Tibial nerve (tissue), 4 donors: ENCODE data around the gene HEXIM2. TPM values are rescaled to one million over a fixed set of nuclear protein-coding genes. Genes with fewer than 3 reads are reported as not detected.
A peak's percentile ranks its signal among the peaks of the same experiment; 100 is the strongest.

Experiments
- DNase-seq, 2 donors: peaks; one replicate each; pipeline ENCODE4 v3.0.0-alpha.2; 2019; ENCODE audit warnings: low spot score in 2 of 2
- H3K27ac ChIP-seq, 4 donors: fragments of 200-600 bp; sonication (generic) in 3 of 4; one replicate each; pipeline ENCODE4 v1.5.1; 2017 to 2019; ENCODE audit warnings: mild to moderate bottlenecking in 1 of 4
- H3K27me3 ChIP-seq, 2 donors: fragments of 200-600 bp; sonication (generic) in 1 of 2; one replicate each; pipeline versions ENCODE4 v1.5.1 to v1.6.0; 2017 to 2019
- H3K36me3 ChIP-seq, 3 donors: fragments of 200-600 bp; sonication (generic); one replicate each; pipeline ENCODE4 v1.5.1; 2018 to 2019
- H3K4me1 ChIP-seq, 4 donors: fragments of 200-600 bp; sonication (generic) in 3 of 4; one replicate each; pipeline ENCODE4 v1.5.1; 2017 to 2019
- H3K4me3 ChIP-seq, 4 donors: fragments of 200-600 bp; sonication (generic) in 3 of 4; one replicate each; pipeline ENCODE4 v1.5.1; 2017 to 2019; ENCODE audit warnings: mild to moderate bottlenecking in 1 of 4, moderate library complexity in 1 of 4
- H3K9me3 ChIP-seq, 4 donors: fragments of 200-600 bp; sonication (generic) in 3 of 4; one replicate each; pipeline ENCODE4 v1.5.1; 2017 to 2019
- EP300 ChIP-seq, 2 donors: sonication (generic); formaldehyde crosslinking; IDR thresholded peaks; one replicate each; pipeline ENCODE4 v1.6.1; 2017; ENCODE audit warnings: antibody characterized with exemption in 2 of 2, mild to moderate bottlenecking in 1 of 2
- POLR2A ChIP-seq, 2 donors: fragments of 450-650 bp; IDR thresholded peaks; one replicate each; pipeline ENCODE4 v1.6.1; 2017; ENCODE audit warnings: antibody characterized with exemption in 2 of 2, mild to moderate bottlenecking in 2 of 2, moderate library complexity in 2 of 2
- WGBS, 2 donors: methylation state at CpG; one replicate each; pipeline ENCODE4 v1.1.5; 2018; 5-methylcytosine and 5-hydroxymethylcytosine counted together
- total RNA-seq, 4 donors: library from RNA; depleted of rRNA; stranded (reverse); fragments of >200 nt; gene quantifications; one replicate each; pipeline ENCODE4 v1.1.0, GENCODE V29; 2016
- TF ChIP-seq, protein P1 (sequence below), 5 experiments: fragments of 200-600 bp in 3 of 5; fragments of 450-650 bp in 2 of 5; sonication (generic) in 3 of 5; IDR thresholded peaks; one replicate each; pipeline ENCODE4 v1.5.1; 2016 to 2019; ENCODE audit warnings: antibody characterized with exemption in 5 of 5, mild to moderate bottlenecking in 3 of 5, moderate library complexity in 2 of 5

The HEXIM2 gene
- total RNA-seq, 4 donors from 2014 or later: 6.6 to 17.5 (median 11.7) TPM

DNA sequence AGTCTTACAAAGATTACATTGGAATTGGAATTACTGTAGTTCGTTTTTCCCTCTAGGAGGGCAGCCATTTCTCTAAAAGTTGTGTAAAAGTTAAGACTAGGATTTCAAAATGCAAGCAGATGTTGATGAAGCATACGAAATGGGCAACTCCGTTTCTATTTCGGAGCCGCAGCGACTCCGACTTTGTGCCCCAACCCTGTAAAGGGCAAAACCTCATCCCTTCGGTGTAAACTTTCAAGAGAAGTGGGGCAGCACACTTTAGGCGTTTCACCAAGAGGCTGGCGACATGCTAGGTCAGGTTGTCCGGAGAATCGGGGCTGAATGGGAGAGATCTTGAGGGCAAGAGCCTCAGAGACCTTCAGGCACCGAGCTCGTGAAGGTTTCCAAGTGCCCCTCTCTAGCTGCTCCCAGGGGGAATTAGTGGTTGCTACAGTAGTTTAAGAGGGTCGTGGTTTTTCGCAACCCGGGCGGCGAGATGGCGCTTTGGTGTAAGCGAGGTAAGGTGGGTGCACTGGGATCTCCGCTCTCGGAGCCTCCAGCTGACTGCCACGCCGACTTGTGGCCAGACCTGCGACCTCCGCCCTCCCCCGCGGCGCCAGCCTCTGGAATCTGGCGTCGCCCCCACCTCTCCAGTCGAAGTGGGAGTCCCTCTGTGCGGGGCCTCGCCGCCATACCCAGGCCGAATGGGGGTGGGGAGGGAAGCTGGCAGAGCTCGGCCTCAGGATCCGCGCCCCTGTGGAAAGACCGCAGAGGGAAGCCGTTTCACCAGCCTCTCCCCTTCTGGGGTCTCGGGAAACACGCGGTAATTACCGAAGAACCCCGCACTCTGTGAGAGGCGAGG is 1.0 kb upstream of the HEXIM2 start:
- Histone ChIP-seq H3K27ac (peak overlapping the region; percentile 96 to 100 (median 99)), H3K9me3 (no peaks in the 10 kb centered on the region), H3K4me1 (peaks cover 4 to 55% (median 30%) of the 10 kb centered on the region in 4 donors), H3K27me3 (no peaks in the 10 kb centered on the region), H3K36me3 (peaks cover 0 to 4% (median 0%) of the 10 kb centered on the region in 3 donors), H3K4me3 (peak overlapping the region; percentile 66 to 100 (median 86))
- TF ChIP-seq POLR2A (IDR thresholded peaks at IDR 0.05): no peak
- TF ChIP-seq, protein P1, sequence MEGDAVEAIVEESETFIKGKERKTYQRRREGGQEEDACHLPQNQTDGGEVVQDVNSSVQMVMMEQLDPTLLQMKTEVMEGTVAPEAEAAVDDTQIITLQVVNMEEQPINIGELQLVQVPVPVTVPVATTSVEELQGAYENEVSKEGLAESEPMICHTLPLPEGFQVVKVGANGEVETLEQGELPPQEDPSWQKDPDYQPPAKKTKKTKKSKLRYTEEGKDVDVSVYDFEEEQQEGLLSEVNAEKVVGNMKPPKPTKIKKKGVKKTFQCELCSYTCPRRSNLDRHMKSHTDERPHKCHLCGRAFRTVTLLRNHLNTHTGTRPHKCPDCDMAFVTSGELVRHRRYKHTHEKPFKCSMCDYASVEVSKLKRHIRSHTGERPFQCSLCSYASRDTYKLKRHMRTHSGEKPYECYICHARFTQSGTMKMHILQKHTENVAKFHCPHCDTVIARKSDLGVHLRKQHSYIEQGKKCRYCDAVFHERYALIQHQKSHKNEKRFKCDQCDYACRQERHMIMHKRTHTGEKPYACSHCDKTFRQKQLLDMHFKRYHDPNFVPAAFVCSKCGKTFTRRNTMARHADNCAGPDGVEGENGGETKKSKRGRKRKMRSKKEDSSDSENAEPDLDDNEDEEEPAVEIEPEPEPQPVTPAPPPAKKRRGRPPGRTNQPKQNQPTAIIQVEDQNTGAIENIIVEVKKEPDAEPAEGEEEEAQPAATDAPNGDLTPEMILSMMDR (IDR thresholded peaks at IDR 0.05): peak in 2 of 5 experiments; percentile 2 to 6
- WGBS, 2 donors: 0% methylated on average over 19 to 25 of the region's 48 CpGs
- DNase-seq: peak; percentile 42 to 63

GRCh38 chr17:45162025-45162687 is 481 bp downstream of the HEXIM2 start:
- H3K27ac ChIP-seq: peak overlapping the region; percentile 57 to 99 (median 70)

DNA sequence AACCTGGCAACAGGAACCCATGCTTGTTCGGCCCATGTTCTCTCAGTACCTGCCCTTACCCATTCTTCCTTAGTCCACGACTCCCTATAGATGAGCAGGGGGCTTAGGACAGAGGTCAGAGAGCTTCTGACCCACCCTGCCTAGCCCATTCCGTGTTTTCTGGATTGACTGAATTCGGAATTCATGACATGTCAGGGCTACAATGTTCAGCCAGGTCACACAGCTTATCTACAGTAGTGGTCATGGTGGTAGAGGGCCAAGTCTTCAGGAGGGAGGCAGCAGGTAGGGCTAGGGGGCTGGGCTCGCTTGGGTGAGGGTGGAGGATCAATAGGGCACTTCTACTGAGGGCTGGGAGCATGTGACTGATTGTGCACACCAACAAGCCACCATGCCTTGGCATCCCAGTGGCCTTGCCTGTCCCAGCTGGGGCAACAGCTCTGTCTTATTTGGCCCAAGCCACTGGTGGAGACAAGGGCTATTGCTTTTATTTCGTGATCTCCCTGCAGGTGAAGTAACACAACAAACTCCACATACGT is 3.1 kb downstream of the HEXIM2 start:
- Histone ChIP-seq H3K9me3 (no peaks in the 10 kb centered on the region), H3K4me1 (peaks cover 2 to 14% (median 9%) of the 10 kb centered on the region in 4 donors), H3K36me3 (peaks cover 0 to 12% (median 0%) of the 10 kb centered on the region in 3 donors), H3K27me3 (no peaks in the 10 kb centered on the region), H3K27ac (peak overlapping the region in 1 of 4 donors; percentile 18), H3K4me3 (no peak overlapping the region)
- WGBS, 2 donors: 82 to 86% methylated on average over 7 of the region's 7 CpGs
- TF ChIP-seq, protein P1 (IDR thresholded peaks at IDR 0.05): no peak
- TF ChIP-seq EP300 (IDR thresholded peaks at IDR 0.05) (no peak), POLR2A (IDR thresholded peaks at IDR 0.05) (no peak)
- DNase-seq: no peak

More at GRCh38 chr17:45162025-45162687, 481 bp downstream of the HEXIM2 start:
- Histone ChIP-seq H3K9me3 (no peaks in the 10 kb centered on the region), H3K36me3 (no peaks in the 10 kb centered on the region), H3K27me3 (no peaks in the 10 kb centered on the region), H3K4me3 (peak overlapping the region; percentile 16 to 100 (median 78)), H3K4me1 (peaks cover 4 to 40% (median 30%) of the 10 kb centered on the region in 4 donors)
- no peak for TF ChIP-seq POLR2A (IDR thresholded peaks at IDR 0.05)
- TF ChIP-seq, protein P1 (IDR thresholded peaks at IDR 0.05): no peak
- TF ChIP-seq EP300 (IDR thresholded peaks at IDR 0.05): no peak
- 48 to 56% methylated on average over 8 to 9 of the region's 9 CpGs for WGBS, 2 donors
- no peak for DNase-seq

- DNase-seq: no peak
Observed at GRCh38 chr17:45168991-45169752, 7.5 kb downstream of the HEXIM2 start.

More at GRCh38 chr17:45168991-45169752, 7.5 kb downstream of the HEXIM2 start:
- H3K27ac ChIP-seq: peak overlapping the region in 3 of 4 donors; percentile 87 to 97 (median 97)
- TF ChIP-seq, protein P1 (IDR thresholded peaks at IDR 0.05): no peak
- TF ChIP-seq EP300 (IDR thresholded peaks at IDR 0.05): no peak
- TF ChIP-seq POLR2A (IDR thresholded peaks at IDR 0.05): no peak
- 93 to 94% methylated on average over 34 to 43 of the region's 43 CpGs for WGBS, 2 donors
- no peaks in the 10 kb centered on the region for H3K27me3 ChIP-seq
- peaks cover 0 to 13% (median 0%) of the 10 kb centered on the region in 3 donors for H3K36me3 ChIP-seq
- H3K9me3 ChIP-seq: no peaks in the 10 kb centered on the region
- peaks cover 0 to 43% (median 37%) of the 10 kb centered on the region in 4 donors for H3K4me1 ChIP-seq
- no peak overlapping the region for H3K4me3 ChIP-seq
